ENCODE measurements around the gene CAP2.
"Not testable (repeated sequence)": the region's sequence is repeated elsewhere in the genome, so short reads cannot be mapped to it uniquely, and the experiment has no call there.

CAP2 gene

GRCh38 chr6:17505767-17506280 is 112.4 kb downstream of the CAP2 start:
- DNase-seq = no peak

- DNase-seq = no peak
Measured at GRCh38 chr6:17506531-17506930, 113.1 kb downstream of the CAP2 start.

GRCh38 chr6:17506962-17507361 is 113.6 kb downstream of the CAP2 start:
- no peak for DNase-seq

GRCh38 chr6:17511084-17511483 is 117.7 kb downstream of the CAP2 start:
- no peak for DNase-seq

GRCh38 chr6:17511580-17511979 is 118.2 kb downstream of the CAP2 start:
- DNase-seq = no peak

- DNase-seq = peak; percentile 71
Measured at GRCh38 chr6:17519120-17519519, 125.7 kb downstream of the CAP2 start.

GRCh38 chr6:17525637-17526036 is 132.2 kb downstream of the CAP2 start:
- no peak for DNase-seq

GRCh38 chr6:17527076-17527475 is 133.7 kb downstream of the CAP2 start:
- DNase-seq = no peak

GRCh38 chr6:17530321-17530835 is 137.0 kb downstream of the CAP2 start:
- no peak for DNase-seq

GRCh38 chr6:17536586-17536985 is 143.2 kb downstream of the CAP2 start:
- no peak for DNase-seq

GRCh38 chr6:17542243-17542642 is 148.8 kb downstream of the CAP2 start:
- DNase-seq = no peak

GRCh38 chr6:17545681-17546080 is 152.3 kb downstream of the CAP2 start:
- not testable (repeated sequence) for DNase-seq

GRCh38 chr6:17551383-17551958 is 158.1 kb downstream of the CAP2 start:
- no peak for DNase-seq

- DNase-seq = no peak
Measured at GRCh38 chr6:17552861-17553260, 159.5 kb downstream of the CAP2 start.

- DNase-seq = no peak
Measured at GRCh38 chr6:17556014-17556413, 162.6 kb downstream of the CAP2 start.

GRCh38 chr6:17562636-17563035 is 169.2 kb downstream of the CAP2 start:
- no peak for DNase-seq

- no peak for DNase-seq
Measured at GRCh38 chr6:17565399-17565798, 172.0 kb downstream of the CAP2 start.

- DNase-seq = no peak
Measured at GRCh38 chr6:17574866-17575560, 181.6 kb downstream of the CAP2 start.

GRCh38 chr6:17577059-17577458 is 183.7 kb downstream of the CAP2 start:
- DNase-seq = no peak

GRCh38 chr6:17580518-17581048 is 187.2 kb downstream of the CAP2 start:
- DNase-seq = peak; percentile 56

GRCh38 chr6:17581282-17581681 is 187.9 kb downstream of the CAP2 start:
- DNase-seq = not testable (repeated sequence)

- DNase-seq = no peak
Measured at GRCh38 chr6:17583811-17584210, 190.4 kb downstream of the CAP2 start.

GRCh38 chr6:17584241-17584803 is 190.9 kb downstream of the CAP2 start:
- DNase-seq = peak; percentile 35

All from left hindlimb (tissue), 1 donor.